Stimulated activated CD8-positive, alpha-beta memory T cell treated with anti-CD3 and anti-CD28 coated beads, Interleukin-15, amount 100 ng/mL, for 1 hour (primary cell): ENCODE measurements around the gene NFIA.

Source experiments
- DNase-seq: peaks from one replicate; pipeline ENCODE4 v3.0.0-alpha.2; 2020; ENCODE audit warnings: low read depth

NFIA gene

GRCh38 chr1:61083807-61084440, 1.6 kb downstream of the NFIA start:
- DNase-seq = no peak

DNA sequence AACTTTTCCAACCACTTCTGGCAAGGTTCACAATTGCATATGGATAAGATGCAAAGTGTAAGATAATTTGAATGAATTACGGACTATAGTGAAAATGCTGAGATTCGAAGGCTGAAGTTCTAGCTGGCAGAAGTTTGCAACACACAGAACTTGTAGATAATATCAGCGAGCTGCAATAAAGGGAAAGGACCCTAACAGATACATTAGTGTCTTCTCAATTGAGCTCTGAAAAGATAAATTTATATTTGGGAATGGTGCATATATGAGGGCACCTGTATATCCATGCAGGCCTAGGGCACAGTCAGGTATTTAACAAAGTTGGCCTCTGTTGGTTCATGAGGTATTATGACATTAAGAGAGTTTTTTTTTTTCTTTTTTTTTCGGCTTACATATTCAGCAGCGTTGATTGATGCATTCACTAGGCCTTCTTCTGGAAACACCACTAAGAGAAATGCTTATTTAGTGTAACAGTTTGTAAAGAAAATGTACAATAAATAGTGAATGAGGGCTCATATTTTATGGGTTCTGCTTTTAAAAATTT, 2.2 kb downstream of the NFIA start:
- DNase-seq = no peak

DNA sequence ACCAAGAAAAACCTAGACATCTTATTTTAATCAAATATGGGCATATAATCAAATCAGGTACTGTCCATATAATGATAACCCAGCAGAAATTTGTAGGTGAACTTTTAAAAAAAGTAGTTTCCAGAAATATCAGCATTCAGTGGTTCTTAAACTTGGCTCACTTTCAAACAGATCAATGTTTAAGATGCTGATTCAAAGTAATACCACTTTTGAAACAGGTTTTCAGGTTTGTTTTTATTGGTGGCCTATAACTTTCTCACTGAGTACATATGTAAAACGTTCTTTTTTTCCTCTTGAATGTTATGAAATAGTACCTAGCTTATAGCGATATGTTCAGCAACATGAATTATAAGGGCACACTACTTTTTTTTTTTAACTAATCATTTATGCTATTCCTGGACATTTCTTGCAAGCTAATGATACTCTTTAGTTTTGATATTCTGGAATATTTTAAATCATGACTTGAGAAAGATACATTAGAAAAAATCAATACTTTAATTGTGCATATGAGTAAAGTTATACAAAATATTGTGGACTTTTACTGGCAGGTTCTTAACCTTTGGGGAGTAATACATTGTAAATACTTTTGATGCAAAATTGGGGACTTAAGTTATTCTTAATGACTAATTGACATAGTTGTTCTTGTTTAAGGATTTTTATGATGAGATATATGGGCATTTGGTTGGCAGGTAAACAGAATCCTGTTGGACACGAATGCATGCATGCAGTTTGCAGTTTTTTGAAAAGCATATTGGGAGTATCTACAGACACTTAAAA, 3.0 kb downstream of the NFIA start:
- DNase-seq = no peak

- DNase-seq = no peak
These were observed 3.8 kb downstream of the NFIA start for GRCh38 chr1:61085983-61086644.

DNA sequence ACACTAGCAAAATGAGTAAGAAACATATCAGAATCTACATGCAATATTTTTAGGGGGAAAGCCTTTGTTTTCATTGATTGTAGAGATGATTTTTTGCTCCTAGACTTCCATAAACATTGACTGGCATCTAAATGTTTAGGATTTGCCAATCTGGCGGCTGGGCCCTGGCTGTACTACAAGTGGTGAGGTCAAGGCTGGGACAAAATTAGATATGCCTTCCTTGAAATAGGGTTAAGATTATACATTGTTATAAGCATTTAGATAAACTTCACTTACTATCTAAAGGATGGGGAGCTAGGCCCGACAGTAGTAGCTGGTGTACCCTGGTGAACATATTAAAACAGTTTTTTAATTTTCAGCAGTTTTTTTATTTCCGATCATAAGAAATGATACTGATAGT, 5.2 kb downstream of the NFIA start:
- no peak for DNase-seq

DNA sequence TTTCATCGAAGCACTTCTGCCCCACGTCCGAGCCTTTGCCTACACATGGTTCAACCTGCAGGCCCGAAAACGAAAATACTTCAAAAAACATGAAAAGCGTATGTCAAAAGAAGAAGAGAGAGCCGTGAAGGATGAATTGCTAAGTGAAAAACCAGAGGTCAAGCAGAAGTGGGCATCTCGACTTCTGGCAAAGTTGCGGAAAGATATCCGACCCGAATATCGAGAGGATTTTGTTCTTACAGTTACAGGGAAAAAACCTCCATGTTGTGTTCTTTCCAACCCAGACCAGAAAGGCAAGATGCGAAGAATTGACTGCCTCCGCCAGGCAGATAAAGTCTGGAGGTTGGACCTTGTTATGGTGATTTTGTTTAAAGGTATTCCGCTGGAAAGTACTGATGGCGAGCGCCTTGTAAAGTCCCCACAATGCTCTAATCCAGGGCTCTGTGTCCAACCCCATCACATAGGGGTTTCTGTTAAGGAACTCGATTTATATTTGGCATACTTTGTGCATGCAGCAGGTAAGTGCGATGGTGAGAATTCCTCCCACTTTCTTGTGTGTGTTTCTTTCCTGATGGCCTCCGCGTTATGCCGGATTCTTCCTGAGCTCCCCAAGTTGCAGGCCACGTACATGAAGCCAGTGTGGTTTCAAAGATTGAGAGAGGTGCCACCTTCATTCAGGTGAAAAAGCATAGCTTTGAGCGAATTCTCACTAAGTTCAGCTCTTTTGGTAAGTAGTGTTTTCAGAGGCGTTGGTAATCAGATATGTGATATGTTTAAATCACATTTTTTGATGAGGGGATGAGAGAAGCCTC, 6.0 kb downstream of the NFIA start:
- no peak for DNase-seq

GRCh38 chr1:61089338-61089737, 7.0 kb downstream of the NFIA start:
- no peak for DNase-seq

GRCh38 chr1:61089741-61090140, 7.4 kb downstream of the NFIA start:
- no peak for DNase-seq

- no peak for DNase-seq
These were observed 8.3 kb downstream of the NFIA start for GRCh38 chr1:61090546-61091202.

DNA sequence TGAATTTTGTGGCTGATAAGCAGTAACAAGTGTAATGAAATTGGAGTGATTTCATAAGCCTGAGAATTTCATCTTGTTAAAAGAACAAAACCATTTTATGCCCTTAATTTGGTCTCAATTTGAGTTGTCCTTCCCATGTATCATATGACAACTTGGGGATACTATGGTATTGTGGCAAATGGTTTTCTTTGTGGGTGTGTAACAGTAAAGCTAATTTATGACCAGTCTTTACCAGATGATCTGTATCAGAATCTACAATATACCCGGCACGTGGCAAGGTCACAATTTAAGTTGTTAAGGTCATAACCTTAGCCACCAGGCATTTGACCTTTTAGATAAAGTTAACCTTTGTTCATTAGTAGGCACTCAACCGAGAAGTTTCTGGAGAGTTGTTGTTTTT, 9.1 kb downstream of the NFIA start:
- DNase-seq = no peak

DNA sequence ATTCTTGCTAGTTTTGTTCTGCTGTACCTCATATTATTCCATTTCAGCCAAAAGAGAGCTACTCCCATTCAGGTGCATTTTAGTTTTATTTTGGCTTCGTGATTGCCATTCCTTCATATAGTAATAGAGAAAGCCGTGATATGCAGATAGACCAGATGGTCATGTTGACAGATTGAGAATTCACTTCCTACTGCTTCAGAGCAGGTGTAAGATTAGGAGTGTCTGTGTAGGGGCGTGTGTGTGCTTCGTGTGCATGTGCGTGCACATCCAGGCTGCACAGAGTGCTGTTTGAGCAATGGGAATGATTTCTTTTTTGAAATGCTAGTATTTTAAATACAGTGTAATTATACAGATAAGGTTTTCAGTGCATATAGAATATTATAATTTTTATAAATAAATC, 10.3 kb downstream of the NFIA start:
- no peak for DNase-seq

DNA sequence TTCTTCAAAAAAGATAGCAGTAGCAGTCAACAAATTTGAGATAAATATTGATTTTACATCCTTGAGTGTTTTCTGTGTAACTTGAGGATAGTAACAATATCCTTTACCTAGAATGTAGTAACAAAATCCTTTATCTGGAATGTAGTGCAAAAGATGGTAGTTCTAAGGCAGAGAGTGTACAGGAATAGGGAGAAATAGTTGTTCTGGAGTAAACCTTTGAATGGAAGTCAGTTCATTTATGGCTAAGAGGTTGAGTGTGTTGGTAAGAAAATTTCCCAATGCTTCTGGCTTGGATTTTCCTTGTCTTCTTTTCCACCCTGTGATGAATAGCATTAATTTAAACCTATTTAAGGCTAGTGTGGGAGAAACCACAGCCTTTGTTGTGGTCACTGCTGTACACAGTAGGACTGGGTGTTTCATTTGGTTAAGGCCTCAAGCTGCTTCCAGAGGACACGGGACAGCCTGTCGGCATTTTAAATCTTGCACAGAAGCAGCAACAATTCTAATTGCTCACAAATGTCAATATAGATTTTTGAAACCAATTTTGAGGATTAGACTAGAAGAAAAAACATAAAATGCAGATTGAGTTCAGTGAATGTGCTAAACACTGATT, 11.3 kb downstream of the NFIA start:
- no peak for DNase-seq

- DNase-seq = no peak
These were observed 12.5 kb downstream of the NFIA start for GRCh38 chr1:61094677-61095469.

DNA sequence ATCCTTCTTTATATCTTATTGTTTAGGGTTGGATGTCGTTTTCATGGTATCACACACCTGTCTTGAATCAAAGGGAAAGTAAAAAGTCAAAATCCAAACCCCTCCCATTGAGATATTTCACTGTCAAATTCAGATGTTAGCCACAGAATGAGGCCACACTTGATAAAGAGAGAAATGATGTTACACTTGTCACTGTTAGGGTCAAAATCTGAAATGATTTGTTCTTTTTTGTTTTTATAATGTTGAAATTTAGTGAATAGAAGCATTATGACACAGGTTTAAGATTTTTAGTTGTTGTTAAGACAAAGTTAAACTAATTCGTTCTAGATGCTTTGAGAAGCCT, 13.1 kb downstream of the NFIA start:
- DNase-seq = no peak

DNA sequence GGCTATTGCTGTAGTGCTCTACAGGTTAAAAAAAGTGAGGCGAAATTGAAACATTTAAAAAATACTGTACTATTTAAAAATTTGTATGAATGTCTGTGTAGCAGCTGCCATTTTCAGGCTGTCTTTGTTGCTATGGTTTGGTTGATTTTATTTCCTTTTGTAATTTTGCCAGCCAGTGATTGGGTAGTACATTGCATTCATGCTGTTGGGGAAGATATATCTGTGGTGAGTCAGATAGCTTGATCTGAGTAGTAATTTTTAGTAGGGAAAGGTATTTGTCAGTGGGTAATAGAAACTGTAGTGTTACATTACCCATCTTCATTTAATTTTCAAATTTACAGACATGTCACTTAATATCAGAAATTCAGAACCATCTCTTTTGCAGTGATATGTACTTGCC, 15.0 kb downstream of the NFIA start:
- DNase-seq = no peak

- DNase-seq = no peak
These were observed 15.4 kb downstream of the NFIA start for GRCh38 chr1:61097722-61098121.

DNA sequence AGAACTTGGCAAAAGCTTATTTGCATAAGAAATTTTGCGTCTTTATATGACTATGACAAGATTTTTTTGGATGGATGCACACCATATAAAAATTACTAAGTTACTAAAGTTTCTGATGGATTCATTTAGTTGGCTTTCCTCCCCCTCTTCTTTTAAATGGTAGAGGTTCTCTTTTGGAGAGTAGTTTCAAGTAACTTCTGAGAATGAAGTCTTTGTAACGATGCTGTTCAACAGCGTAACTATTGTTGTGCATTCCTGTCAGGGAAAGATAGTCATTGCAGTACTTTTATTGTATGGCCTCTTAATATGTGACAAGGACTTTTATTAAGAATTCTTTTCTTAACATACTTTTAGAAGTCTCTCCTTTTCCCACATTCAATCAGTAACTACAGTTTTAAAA, 16.0 kb downstream of the NFIA start:
- DNase-seq = no peak

GRCh38 chr1:61098906-61099437, 16.6 kb downstream of the NFIA start:
- no peak for DNase-seq

- no peak for DNase-seq
These were observed 18.2 kb downstream of the NFIA start for GRCh38 chr1:61100578-61100977.

GRCh38 chr1:61101536-61101935, 19.2 kb downstream of the NFIA start:
- no peak for DNase-seq
